Calu3 (cell line): ENCODE results near the gene DIO2. TPM values are rescaled to one million over a fixed set of nuclear protein-coding genes. Genes with fewer than 3 reads are reported as not detected.
A peak's percentile ranks its signal among the peaks of the same experiment; 100 is the strongest.

ENCODE experiments used
- Bru-seq: library from RNA; stranded (reverse); fragments of 400-500 nt; gene quantifications from one replicate; lab custom pipeline; 2021; lab: Mats Ljungman, UMichigan
- BruChase-seq, 2 experiments: library from RNA; stranded (reverse); fragments of 400-500 nt; gene quantifications; one replicate each; lab custom pipeline; 2021; lab: Mats Ljungman, UMichigan
- BruUV-seq: library from RNA; stranded (reverse); fragments of 400-500 nt; replicated peaks from 2 replicates; lab custom pipeline; 2021; lab: Mats Ljungman, UMichigan
- CTCF ChIA-PET: fragments of 300-600 bp; sonication (Branson Sonifier 250); formaldehyde crosslinking; loops from one replicate; lab custom pipeline; 2022; ENCODE audit warnings: antibody characterized with exemption; lab: Charles Lee
- DNase-seq: peaks from one replicate; pipeline ENCODE4 v3.0.0; 2022
- H3K27ac Mint-ChIP-seq: one replicate; pipeline ENCODE4 v1.8.0; 2022; ENCODE audit warnings: mixed read lengths; ENCODE audit not compliant: unreplicated experiment
- H3K27me3 Mint-ChIP-seq: one replicate; pipeline ENCODE4 v1.8.0; 2022; ENCODE audit warnings: mixed read lengths; ENCODE audit not compliant: unreplicated experiment
- H3K36me3 Mint-ChIP-seq: one replicate; pipeline ENCODE4 v1.8.0; 2022; ENCODE audit warnings: mild to moderate bottlenecking, moderate library complexity, mixed read lengths; ENCODE audit not compliant: insufficient read depth, unreplicated experiment
- H3K4me1 Mint-ChIP-seq: one replicate; pipeline ENCODE4 v1.8.0; 2022; ENCODE audit warnings: mild to moderate bottlenecking, low read depth, mixed read lengths; ENCODE audit not compliant: unreplicated experiment
- H3K4me3 Mint-ChIP-seq: one replicate; pipeline ENCODE4 v1.8.0; 2022; ENCODE audit warnings: mild to moderate bottlenecking, low read depth, moderate library complexity, mixed read lengths; ENCODE audit not compliant: unreplicated experiment
- H3K9me3 Mint-ChIP-seq: one replicate; pipeline ENCODE4 v1.8.0; 2022; ENCODE audit warnings: low read depth, mixed read lengths; ENCODE audit not compliant: unreplicated experiment
- intact Hi-C: fragments of 100-400 bp; cut with micrococcal nuclease; formaldehyde crosslinking; loops from one replicate; pipeline ENCODE4 v1.10.0; 2022; ENCODE audit not compliant: unreplicated experiment
- long read RNA-seq: library from polyadenylated mRNA; stranded (forward); transcript quantifications from one replicate; pipeline ENCODE4 v2.0.0, GENCODE V29; 2022
- total RNA-seq: library from RNA; stranded (reverse); gene quantifications from 2 replicates; pipeline ENCODE4 v1.2.3, GENCODE V29; 2022
- TF ChIP-seq, protein P1 (sequence below): fragments of 200-600 bp; IDR thresholded peaks from one replicate; pipeline ENCODE4 v1.8.0; 2022; ENCODE audit warnings: antibody characterized with exemption; ENCODE audit not compliant: unreplicated experiment

DIO2 gene
- total RNA-seq (0.05 and 0.38 TPM in 2 replicates), Bru-seq, nascent RNA (percentile 21 among the genes with signal in this experiment), BruChase-seq, experiment 1, labeled RNA remaining after a 6-hour chase (percentile 30 among the genes with signal in this experiment), BruChase-seq, experiment 2, labeled RNA remaining after a 2-hour chase (percentile 30 among the genes with signal in this experiment)
- long read RNA-seq, partial matches to known transcripts, result 0 of 1 reads
- long read RNA-seq, other reads (novel, unspliced or antisense), result 1 of 1 reads

DNA sequence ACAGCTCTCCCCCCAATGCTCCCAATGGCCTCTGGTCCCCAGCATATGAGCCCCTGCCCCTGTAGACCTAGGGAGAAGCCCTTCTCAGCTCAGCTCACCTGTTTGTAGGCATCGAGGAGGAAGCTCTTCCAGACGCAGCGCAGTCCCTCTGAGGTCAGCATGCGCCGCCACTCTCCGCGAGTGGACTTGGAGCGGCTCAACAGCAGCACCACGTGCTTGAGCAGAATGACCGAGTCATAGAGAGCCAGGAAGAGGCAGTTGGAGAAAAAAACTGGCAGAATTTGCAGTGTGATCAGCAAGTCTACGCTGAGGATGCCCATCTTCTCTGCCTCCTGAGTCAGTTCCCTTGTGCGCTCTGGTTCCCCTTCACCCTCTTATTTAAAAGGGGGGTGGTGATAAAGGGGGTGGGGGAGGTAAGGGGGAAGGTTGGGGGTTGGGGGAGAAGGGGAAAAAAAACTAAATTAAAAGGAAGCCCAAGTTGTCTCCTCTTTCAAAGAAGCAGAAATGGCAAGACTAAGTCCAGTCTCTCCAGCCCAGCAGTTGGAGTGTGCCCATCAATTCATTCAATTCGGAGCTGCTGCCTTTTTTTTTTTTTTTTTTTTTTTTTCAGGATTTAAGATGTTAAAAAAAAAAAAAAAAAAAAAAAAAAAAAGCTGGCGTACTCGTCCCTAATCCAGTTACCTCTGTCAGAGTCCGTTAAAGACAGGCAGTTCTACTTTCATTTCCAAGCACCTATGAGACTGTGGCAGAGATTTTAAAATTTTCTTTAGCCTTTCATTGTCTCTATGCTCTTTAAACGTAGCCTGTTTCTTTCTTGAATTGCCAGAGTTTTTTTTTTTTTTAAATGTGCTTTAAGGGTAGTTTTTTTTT, at the start of gene DIO2:
DIO2 (minus strand) TSS at position 352 of the 870 bp plus-strand sequence; CDS start at position 320, 32 bp downstream.
- H3K4me3 Mint-ChIP-seq, result peak within 1 kb of the TSS; percentile 62
- H3K9me3 Mint-ChIP-seq, result no peaks in the 10 kb centered on the region
- BruUV-seq, result no TSS peak
- peak within 1 kb of the TSS; percentile 25 for H3K27ac Mint-ChIP-seq
- no peaks in the 10 kb centered on the region for H3K4me1 Mint-ChIP-seq
- no peak for DNase-seq
- TF ChIP-seq, protein P1, sequence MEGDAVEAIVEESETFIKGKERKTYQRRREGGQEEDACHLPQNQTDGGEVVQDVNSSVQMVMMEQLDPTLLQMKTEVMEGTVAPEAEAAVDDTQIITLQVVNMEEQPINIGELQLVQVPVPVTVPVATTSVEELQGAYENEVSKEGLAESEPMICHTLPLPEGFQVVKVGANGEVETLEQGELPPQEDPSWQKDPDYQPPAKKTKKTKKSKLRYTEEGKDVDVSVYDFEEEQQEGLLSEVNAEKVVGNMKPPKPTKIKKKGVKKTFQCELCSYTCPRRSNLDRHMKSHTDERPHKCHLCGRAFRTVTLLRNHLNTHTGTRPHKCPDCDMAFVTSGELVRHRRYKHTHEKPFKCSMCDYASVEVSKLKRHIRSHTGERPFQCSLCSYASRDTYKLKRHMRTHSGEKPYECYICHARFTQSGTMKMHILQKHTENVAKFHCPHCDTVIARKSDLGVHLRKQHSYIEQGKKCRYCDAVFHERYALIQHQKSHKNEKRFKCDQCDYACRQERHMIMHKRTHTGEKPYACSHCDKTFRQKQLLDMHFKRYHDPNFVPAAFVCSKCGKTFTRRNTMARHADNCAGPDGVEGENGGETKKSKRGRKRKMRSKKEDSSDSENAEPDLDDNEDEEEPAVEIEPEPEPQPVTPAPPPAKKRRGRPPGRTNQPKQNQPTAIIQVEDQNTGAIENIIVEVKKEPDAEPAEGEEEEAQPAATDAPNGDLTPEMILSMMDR, result no peak
- peaks cover 8% of the 10 kb centered on the region for H3K27me3 Mint-ChIP-seq
- intact Hi-C loops, result loop anchor here (5.0 to 10.0 kb wide), 2 partner anchors 146 to 773 kb away; no protein-coding TSS in a partner anchor
- CTCF ChIA-PET, result interaction anchor here (0.6 kb wide), 1 partner anchor 67 kb away, joined by 3 read pairs; no protein-coding TSS in a partner anchor
- peaks cover 4% of the 10 kb centered on the region for H3K36me3 Mint-ChIP-seq

DNA sequence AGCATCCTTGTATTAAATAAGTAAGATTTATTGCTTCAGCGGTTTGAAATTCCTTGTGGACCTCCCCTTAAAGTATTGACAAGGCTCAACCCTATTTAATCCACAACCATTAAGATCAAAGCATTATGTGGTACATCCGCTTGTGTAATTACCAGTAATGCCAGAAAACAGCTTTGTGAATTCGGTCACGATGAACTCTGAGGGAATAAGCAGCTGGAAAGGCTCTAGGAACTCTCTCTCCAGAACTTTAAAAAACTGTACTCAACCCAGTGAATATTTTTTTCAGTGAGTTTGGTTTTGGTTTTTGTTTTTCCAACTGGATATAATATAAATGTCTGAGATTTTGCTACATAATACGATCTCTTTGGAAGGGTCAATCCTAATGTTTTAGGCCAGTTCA, 49.3 kb upstream of the DIO2 start:
- CTCF ChIA-PET, result no interaction called here
- H3K4me1 Mint-ChIP-seq, result no peaks in the 10 kb centered on the region
- H3K27ac Mint-ChIP-seq, result no peak overlapping the region
- no peak for DNase-seq
- BruUV-seq, result no TSS peak
- no peaks in the 10 kb centered on the region for H3K27me3 Mint-ChIP-seq
- H3K4me3 Mint-ChIP-seq, result no peak overlapping the region
- TF ChIP-seq, protein P1, result no peak
- no peaks in the 10 kb centered on the region for H3K36me3 Mint-ChIP-seq
- intact Hi-C loops, result no loop called here
- H3K9me3 Mint-ChIP-seq, result no peaks in the 10 kb centered on the region

DNA sequence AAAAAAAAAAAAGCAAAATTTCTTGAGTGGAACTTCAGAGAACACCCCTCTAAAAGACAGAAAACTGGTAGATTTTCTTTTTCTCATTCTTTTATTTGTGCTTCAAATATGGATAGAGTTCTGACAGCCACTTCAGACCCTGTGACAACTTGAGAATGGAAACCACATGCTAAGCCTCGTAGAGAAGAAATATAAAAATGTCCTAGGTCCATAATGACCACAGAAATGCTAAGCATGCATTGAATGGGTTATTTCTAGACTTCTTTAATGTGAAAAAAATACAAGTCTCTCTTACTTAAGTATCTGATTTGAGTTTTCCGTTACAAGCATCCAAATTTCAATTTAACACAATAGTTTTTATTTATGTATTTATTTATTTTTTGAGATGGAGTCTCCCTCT, 28.3 kb upstream of the DIO2 start:
- no peak for DNase-seq
- no TSS peak for BruUV-seq
- no peak overlapping the region for H3K4me3 Mint-ChIP-seq
- TF ChIP-seq, protein P1, result no peak
- H3K27ac Mint-ChIP-seq, result no peak overlapping the region
- no peaks in the 10 kb centered on the region for H3K4me1 Mint-ChIP-seq
- intact Hi-C loops, result no loop called here
- no peaks in the 10 kb centered on the region for H3K27me3 Mint-ChIP-seq
- peaks cover 20% of the 10 kb centered on the region for H3K9me3 Mint-ChIP-seq
- CTCF ChIA-PET, result no interaction called here
- H3K36me3 Mint-ChIP-seq, result no peaks in the 10 kb centered on the region

DNA sequence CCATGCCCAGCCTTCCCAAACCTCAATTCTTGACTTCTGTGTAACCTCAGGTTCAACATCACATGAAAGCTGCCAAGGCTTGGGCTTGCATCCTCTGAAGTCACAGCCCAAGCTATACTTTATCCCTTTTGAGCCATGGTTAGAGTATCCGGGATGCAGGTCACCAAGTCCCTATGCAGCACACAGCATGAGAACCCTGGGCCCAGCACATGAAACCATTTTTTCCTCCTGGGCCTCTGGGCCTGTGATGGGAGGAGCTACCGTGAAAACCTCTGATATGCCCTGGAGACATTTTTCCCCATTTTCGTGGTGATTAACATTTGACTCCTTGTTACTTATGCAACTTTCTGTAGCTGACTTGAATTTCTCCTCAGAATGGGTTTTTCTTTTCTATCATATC, 25.8 kb upstream of the DIO2 start:
- intact Hi-C loops, result no loop called here
- no peak overlapping the region for H3K27ac Mint-ChIP-seq
- DNase-seq, result no peak
- no TSS peak for BruUV-seq
- CTCF ChIA-PET, result no interaction called here
- no peak overlapping the region for H3K4me3 Mint-ChIP-seq
- peaks cover 21% of the 10 kb centered on the region for H3K9me3 Mint-ChIP-seq
- H3K36me3 Mint-ChIP-seq, result no peaks in the 10 kb centered on the region
- TF ChIP-seq, protein P1, result no peak
- H3K4me1 Mint-ChIP-seq, result no peaks in the 10 kb centered on the region
- no peaks in the 10 kb centered on the region for H3K27me3 Mint-ChIP-seq
